ENCODE data around the gene BEST4. TPM values are rescaled to one million over a fixed set of nuclear protein-coding genes. Genes with fewer than 3 reads are reported as not detected.
A peak's percentile ranks its signal among the peaks of the same experiment; 100 is the strongest.
"Not testable (repeated sequence)": the region's sequence is repeated elsewhere in the genome, so short reads cannot be mapped to it uniquely, and the experiment has no call there.

BEST4 gene
- total RNA-seq, 4 donors from 2014 or later, result 0.21 to 0.98 TPM; not detected in 2

DNA sequence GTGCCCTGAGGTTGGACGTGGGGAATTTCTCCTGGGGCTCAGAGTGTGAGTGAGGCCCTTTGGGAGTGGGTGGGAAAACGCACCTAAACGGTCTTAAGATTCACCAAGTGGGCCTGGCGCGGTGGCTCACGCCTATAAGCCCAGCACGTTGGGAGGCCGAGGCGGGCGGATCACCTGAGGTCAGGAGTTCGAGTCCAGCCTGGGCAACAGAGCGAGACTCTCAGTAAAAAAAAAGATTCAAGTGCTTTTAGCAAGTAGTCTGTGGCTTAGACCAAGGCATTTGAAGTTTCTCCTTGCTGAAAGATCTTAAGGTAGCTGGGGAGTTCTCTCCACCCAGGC is 11.3 kb downstream of the BEST4 start:
- 51 to 60% methylated on average over 12 of the region's 12 CpGs for WGBS, 2 donors
- H3K27me3 ChIP-seq, result no peaks in the 10 kb centered on the region
- DNase-seq (ENCODE audit: low spot score in 2 of 2), result no peak
- H3K4me3 ChIP-seq, result peak overlapping the region in 3 of 4 donors; percentile 60 to 90 (median 86)
- TF ChIP-seq EP300 (IDR thresholded peaks at IDR 0.05) (no peak), POLR2A (IDR thresholded peaks at IDR 0.05) (no peak)
- TF ChIP-seq, protein P1, sequence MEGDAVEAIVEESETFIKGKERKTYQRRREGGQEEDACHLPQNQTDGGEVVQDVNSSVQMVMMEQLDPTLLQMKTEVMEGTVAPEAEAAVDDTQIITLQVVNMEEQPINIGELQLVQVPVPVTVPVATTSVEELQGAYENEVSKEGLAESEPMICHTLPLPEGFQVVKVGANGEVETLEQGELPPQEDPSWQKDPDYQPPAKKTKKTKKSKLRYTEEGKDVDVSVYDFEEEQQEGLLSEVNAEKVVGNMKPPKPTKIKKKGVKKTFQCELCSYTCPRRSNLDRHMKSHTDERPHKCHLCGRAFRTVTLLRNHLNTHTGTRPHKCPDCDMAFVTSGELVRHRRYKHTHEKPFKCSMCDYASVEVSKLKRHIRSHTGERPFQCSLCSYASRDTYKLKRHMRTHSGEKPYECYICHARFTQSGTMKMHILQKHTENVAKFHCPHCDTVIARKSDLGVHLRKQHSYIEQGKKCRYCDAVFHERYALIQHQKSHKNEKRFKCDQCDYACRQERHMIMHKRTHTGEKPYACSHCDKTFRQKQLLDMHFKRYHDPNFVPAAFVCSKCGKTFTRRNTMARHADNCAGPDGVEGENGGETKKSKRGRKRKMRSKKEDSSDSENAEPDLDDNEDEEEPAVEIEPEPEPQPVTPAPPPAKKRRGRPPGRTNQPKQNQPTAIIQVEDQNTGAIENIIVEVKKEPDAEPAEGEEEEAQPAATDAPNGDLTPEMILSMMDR (IDR thresholded peaks at IDR 0.05), result no peak
- peaks cover 0 to 36% (median 20%) of the 10 kb centered on the region in 4 donors for H3K4me1 ChIP-seq
- H3K36me3 ChIP-seq, result peaks cover 0 to 53% (median 12%) of the 10 kb centered on the region in 3 donors
- H3K9me3 ChIP-seq, result no peaks in the 10 kb centered on the region
- peak overlapping the region; percentile 90 to 98 (median 92) for H3K27ac ChIP-seq

DNA sequence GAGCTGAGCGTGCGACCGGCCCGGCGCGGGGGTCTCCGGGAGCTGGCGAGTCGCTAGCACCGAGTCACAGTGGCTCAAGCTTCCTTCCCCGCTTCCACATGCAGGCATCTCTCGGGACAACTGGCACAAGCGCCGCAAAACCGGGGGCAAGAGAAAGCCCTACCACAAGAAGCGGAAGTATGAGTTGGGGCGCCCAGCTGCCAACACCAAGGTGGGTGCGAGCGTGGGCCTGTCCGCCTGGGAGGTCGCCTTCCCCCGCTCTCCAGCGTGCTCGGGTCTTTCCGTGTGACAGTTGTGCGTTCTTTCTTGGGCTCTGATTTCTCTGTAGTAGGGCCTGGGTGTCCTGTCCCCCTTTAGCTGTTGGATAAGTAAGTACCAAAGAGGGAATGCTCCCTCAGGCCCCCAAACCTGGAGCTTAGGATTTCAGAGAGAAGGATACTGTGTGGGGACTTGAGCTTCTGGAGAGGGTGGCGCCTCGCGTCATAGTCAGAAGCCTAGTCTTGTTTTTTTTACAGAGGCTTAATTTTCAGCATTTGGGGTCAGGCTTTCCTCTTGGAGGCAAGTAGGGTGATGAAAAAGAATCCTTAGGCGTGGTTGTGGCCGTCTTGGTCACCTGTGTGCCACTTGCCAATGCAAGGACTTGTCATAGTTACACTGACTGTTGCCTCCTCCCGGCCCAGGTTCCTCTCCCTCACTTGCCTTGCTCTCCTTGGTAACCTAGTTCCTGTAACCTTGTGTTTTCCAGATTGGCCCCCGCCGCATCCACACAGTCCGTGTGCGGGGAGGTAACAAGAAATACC is 11.8 kb downstream of the BEST4 start:
- no peak for DNase-seq (ENCODE audit: low spot score in 2 of 2)
- WGBS, 2 donors, result 7 to 16% methylated on average over 22 to 36 of the region's 36 CpGs
- Histone ChIP-seq H3K36me3 (peaks cover 0 to 47% (median 12%) of the 10 kb centered on the region in 3 donors), H3K4me3 (peak overlapping the region; percentile 60 to 90 (median 84)), H3K9me3 (no peaks in the 10 kb centered on the region), H3K27me3 (no peaks in the 10 kb centered on the region), H3K27ac (peak overlapping the region; percentile 90 to 98 (median 92)), H3K4me1 (peaks cover 0 to 36% (median 20%) of the 10 kb centered on the region in 4 donors)
- TF ChIP-seq, protein P1 (IDR thresholded peaks at IDR 0.05), result no peak
- TF ChIP-seq POLR2A (IDR thresholded peaks at IDR 0.05), result no peak
- TF ChIP-seq EP300 (IDR thresholded peaks at IDR 0.05), result no peak

DNA sequence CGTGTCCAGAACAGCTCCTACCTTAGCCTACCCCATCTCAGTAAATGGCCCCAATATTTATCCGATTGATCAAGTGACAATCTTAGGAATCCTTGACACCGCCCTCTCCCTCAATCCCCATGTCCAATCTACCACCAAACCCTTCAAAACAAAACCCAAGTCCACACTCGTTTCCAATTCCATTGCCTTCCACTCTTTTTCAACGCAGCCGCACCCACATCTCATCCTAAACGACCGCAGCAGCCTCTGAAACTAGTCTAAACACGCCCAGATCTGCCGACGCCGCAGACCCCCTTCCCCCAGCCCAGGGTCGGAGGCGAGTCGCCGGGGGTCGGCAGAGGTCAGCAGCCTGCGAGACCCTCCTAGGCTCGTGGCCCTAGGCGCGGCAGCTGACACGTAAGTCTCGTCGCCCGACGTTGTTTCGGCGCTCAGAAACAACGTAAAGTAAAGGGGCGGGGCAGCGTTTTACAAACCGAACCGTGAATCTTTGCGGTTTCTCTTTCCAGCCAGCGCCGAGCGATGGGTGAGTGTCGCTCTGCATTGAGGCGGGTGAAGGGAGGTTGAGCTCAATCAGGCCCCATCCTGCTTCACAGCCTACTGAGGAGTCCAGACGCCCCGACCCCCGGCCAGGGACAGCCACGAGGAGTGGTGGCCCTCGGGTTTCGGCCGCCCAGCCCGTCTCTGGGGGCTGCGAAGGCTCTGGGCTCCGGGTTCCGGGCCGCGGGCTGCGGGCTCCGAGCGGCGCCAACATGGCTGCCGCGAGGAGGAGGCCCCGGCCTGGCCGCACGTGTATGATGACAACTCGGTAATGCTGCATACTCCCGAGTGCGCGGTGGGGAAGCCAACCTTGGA is 12.7 kb downstream of the BEST4 start, which contains the start of gene RPS8:
TSS of gene RPS8 (plus strand) at position 463 of the 852 bp plus-strand sequence. CDS start at position 520, 57 bp downstream.
- Histone ChIP-seq H3K9me3 (no peaks in the 10 kb centered on the region), H3K27me3 (no peaks in the 10 kb centered on the region), H3K4me1 (peaks cover 0 to 36% (median 20%) of the 10 kb centered on the region in 4 donors), H3K27ac (peak within 1 kb of the TSS; percentile 90 to 98 (median 92)), H3K4me3 (peak within 1 kb of the TSS; percentile 60 to 90 (median 84)), H3K36me3 (peaks cover 0 to 39% (median 12%) of the 10 kb centered on the region in 3 donors)
- TF ChIP-seq POLR2A (IDR thresholded peaks at IDR 0.05), result peak; percentile 93 to 95
- TF ChIP-seq EP300 (IDR thresholded peaks at IDR 0.05), result peak; percentile 77 to 100
- TF ChIP-seq, protein P1 (IDR thresholded peaks at IDR 0.05), result peak in 2 of 5 experiments; percentile 24 to 43
- WGBS, 2 donors, result 0 to 1% methylated on average over 53 to 62 of the region's 65 CpGs
- peak; percentile 88 to 96 for DNase-seq (ENCODE audit: low spot score in 2 of 2)

DNA sequence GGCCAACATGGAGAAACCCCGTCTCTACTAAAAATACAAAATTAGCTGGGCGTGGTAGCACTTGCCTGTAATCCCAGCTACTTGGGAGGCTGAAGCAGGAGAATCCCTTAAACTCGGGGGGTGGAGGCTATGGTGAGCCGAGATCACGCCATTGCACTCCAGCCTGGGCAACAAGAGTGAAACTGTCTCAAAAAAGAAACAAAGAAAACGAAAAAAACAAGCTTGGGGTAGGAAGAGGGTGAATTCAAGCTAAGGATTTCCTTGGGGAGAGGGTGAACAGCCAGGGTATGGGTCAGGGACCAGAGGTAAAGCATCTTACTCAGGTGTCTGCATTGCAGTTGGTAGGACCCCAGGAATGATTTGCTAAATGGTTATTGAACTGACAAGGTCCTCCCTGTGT is 21.5 kb downstream of the BEST4 start:
- DNase-seq (ENCODE audit: low spot score in 2 of 2), result not testable (repeated sequence)
- WGBS, 2 donors, result 86 to 94% methylated on average over 6 of the region's 6 CpGs

DNA sequence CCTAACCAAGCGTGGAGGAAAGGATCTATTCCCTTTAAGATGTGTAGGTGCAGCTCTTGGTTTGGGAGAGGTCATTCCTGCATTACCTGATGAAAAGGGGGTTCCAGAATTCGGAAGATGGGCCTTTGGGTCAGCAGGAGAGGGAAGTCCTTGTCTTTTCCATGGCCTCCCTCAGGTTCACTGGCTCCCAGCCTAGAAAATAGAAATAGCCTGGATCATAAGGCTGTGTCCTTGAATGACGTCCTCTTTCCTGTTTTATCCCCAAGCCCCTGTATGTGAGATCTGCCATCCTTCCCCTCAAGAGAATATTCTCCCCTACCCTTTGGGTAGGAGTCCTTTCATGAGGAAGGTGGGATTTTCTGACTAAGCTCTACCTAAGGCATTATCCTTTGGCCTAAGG is 27.1 kb downstream of the BEST4 start:
- no peaks in the 10 kb centered on the region for H3K27me3 ChIP-seq
- no peaks in the 10 kb centered on the region for H3K36me3 ChIP-seq
- H3K4me3 ChIP-seq, result no peak overlapping the region
- TF ChIP-seq EP300 (IDR thresholded peaks at IDR 0.05), result no peak
- TF ChIP-seq, protein P1 (IDR thresholded peaks at IDR 0.05), result no peak
- TF ChIP-seq POLR2A (IDR thresholded peaks at IDR 0.05), result no peak
- 85 to 94% methylated on average over 3 of the region's 3 CpGs for WGBS, 2 donors
- no peak overlapping the region for H3K27ac ChIP-seq
- H3K4me1 ChIP-seq, result no peaks in the 10 kb centered on the region
- no peak for DNase-seq (ENCODE audit: low spot score in 2 of 2)
- no peaks in the 10 kb centered on the region for H3K9me3 ChIP-seq

More for the DNA sequence above, 21.5 kb downstream of the BEST4 start:
- H3K36me3 ChIP-seq, result peaks cover 0 to 13% (median 0%) of the 10 kb centered on the region in 3 donors
- H3K9me3 ChIP-seq, H3K4me1 ChIP-seq, H3K27me3 ChIP-seq, H3K4me3 ChIP-seq, H3K27ac ChIP-seq: not testable (repeated sequence)
